Right lung (tissue), 10 donors: Measurements from ENCODE around the gene MRPL27. TPM values are rescaled to one million over a fixed set of nuclear protein-coding genes. Genes with fewer than 3 reads are reported as not detected.
"Not testable (repeated sequence)": the region's sequence is repeated elsewhere in the genome, so short reads cannot be mapped to it uniquely, and the experiment has no call there.

Experiments used
- DNase-seq, 2 donors: peaks; one replicate each; pipeline ENCODE4 v3.0.0-alpha.2; 2013
- long read RNA-seq, 8 donors: transcript quantifications; one replicate each; lab custom pipeline, GENCODE V29; 2026
- polyA plus RNA-seq, 5 donors: library from polyadenylated mRNA; unstranded; fragments of 120-200 nt; gene quantifications; one replicate each; pipeline versions ENCODE4 v1.2.1 to v1.2.3, GENCODE V29; 2013; ENCODE audit warnings: inconsistent platforms in 1 of 5, low replicate concordance in 1 of 5; ENCODE audit not compliant: insufficient read length in 5 of 5, insufficient read depth in 1 of 5

The MRPL27 gene
- 10 to 100 TPM; 48.3 to 67.2 (median 55.7) TPM for polyA plus RNA-seq
- long read RNA-seq, donor 1, transcript MRPL27-201 (4 exons, 716 nt): major isoform, 64 of 94 reads
- long read RNA-seq, donor 1, partial matches to known transcripts: 27 of 94 reads
- long read RNA-seq, donor 1, other reads (novel, unspliced or antisense): 0 of 94 reads
- long read RNA-seq, donor 2, transcript MRPL27-201 (4 exons, 716 nt): major isoform, 42 of 52 reads
- long read RNA-seq, donor 2, partial matches to known transcripts: 9 of 52 reads
- long read RNA-seq, donor 2, other reads (novel, unspliced or antisense): 0 of 52 reads
- long read RNA-seq, donor 3, transcript MRPL27-201 (4 exons, 716 nt): major isoform, 42 of 57 reads
- long read RNA-seq, donor 3, partial matches to known transcripts: 13 of 57 reads
- long read RNA-seq, donor 3, other reads (novel, unspliced or antisense): 0 of 57 reads
- long read RNA-seq, donor 4, transcript MRPL27-201 (4 exons, 716 nt): major isoform, 24 of 25 reads
- long read RNA-seq, donor 4, partial matches to known transcripts: 0 of 25 reads
- long read RNA-seq, donor 4, other reads (novel, unspliced or antisense): 0 of 25 reads
- long read RNA-seq, donor 5, transcript MRPL27-201 (4 exons, 716 nt): major isoform, 69 of 95 reads
- long read RNA-seq, donor 5, transcript MRPL27-202 (3 exons, 2,441 nt): minor isoform, 5 of 95 reads
- long read RNA-seq, donor 5, partial matches to known transcripts: 20 of 95 reads
- long read RNA-seq, donor 5, other reads (novel, unspliced or antisense): 0 of 95 reads
- long read RNA-seq, donor 6, transcript MRPL27-201 (4 exons, 716 nt): major isoform, 66 of 87 reads
- long read RNA-seq, donor 6, partial matches to known transcripts: 17 of 87 reads
- long read RNA-seq, donor 6, other reads (novel, unspliced or antisense): 0 of 87 reads
- long read RNA-seq, donor 7, transcript MRPL27-201 (4 exons, 716 nt): major isoform, 40 of 56 reads
- long read RNA-seq, donor 7, partial matches to known transcripts: 11 of 56 reads
- long read RNA-seq, donor 7, other reads (novel, unspliced or antisense): 0 of 56 reads
- long read RNA-seq, donor 8, transcript MRPL27-201 (4 exons, 716 nt): major isoform, 11 of 11 reads
- long read RNA-seq, donor 8, partial matches to known transcripts: 0 of 11 reads
- long read RNA-seq, donor 8, other reads (novel, unspliced or antisense): 0 of 11 reads

DNA sequence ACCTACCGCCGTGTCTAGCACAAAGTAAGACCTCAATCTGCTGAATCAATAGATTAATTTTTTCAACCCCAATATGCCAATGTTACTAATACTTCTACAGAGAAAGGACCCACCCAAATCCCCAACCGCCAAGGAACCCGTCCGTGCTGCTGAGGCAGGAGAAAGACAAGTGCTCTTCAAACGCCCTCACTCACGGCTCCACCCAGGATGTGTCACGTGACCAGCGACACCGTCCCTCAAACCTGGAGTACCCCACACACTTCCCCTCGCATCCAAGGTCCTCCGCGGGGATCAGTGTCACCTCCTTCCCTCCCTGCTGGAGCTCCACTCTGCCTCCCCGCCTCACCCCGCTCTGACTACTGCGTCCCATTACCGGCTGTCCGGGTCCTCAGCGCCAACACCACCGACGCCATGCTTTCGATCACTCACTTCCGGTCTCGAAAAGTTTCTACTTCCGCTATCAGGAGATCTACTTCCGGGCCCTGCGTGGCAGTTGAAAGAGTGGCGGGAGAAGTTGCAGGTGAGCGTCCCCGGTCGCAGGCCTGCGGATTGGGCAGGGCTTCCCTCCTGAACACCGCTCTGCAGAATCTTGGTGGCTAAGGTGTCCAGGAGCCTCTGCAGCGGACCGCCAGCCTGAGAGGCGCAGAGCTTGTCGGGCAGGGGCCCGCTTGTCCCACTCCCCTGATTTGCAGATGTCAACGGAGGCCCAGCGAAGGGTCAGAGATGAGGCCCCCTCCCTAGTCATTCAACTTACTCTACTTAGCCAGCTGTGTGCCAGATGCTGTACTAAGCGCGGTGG, at the start of gene MRPL27, which contains the start of gene EME1:
TSS of gene MRPL27 (minus strand) at position 427 of the 799 bp plus-strand sequence. CDS start at position 413, 14 bp downstream.
TSS of gene EME1 (plus strand) at position 472 of the 799 bp plus-strand sequence. CDS start 1,980 bp downstream, outside the sequence.
- DNase-seq: peak; percentile 92 to 94

GRCh38 chr17:50422738-50423137, 49.8 kb upstream of the MRPL27 start:
- no peak for DNase-seq

DNA sequence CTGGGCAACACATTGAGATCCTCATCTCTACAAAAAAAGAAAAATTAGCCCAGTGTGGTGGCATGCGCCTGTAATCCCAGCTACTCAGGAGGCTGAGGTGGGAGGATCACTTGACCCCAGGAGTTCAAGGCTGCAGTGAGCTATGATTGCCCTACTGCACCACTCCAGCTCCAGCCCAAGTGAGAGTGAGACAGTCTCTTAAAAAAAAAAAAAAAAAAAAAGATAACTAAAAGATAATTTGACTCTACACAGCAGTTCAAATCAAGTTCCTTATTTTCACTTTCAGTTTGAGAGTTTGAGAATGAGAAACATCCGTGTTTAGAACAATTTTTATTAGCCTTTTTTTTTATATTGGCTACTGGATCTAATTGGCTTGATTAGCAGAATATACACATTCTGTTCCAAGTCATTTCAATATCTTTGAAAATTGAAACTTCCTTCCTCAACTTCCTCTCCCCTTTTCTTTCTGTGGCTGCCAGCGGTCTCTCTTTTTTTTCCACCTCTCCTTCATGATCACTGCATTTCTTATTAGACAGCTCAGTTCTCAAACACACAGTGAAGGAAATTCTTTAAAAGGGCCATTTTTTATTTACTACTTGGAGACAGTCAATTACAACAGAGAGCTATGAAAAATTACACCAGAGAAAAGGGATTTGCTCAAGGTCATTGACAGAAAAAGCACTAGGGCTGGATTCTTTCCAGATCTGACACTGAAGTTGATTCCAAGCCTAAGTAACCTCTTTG, 48.5 kb upstream of the MRPL27 start:
- peak in 1 of 2 donors; percentile 27 for DNase-seq

- no peak for DNase-seq
Observed at GRCh38 chr17:50420419-50421112, 47.6 kb upstream of the MRPL27 start.

DNA sequence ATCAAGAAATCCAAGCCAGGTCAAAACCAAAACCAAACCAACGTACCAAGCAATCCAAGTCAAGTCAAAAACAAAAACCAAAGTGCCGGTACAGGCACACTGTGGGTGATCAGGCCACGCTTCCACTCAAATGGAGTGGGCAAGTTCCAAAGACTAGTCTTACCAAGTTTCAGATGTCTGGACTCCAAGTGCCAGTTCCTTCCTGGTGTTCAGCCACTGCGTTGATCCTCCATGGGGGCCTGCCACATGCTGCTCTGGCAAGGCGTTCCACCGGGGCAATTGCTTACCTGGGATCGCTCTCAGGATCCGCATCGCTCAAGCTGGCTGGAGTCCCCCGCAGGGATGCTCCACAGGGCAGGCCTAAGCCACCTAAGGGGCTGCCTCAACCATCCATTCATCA, 46.6 kb upstream of the MRPL27 start:
- DNase-seq: not testable (repeated sequence)

- DNase-seq: no peak
Observed at GRCh38 chr17:50414808-50415207, 41.8 kb upstream of the MRPL27 start.

DNA sequence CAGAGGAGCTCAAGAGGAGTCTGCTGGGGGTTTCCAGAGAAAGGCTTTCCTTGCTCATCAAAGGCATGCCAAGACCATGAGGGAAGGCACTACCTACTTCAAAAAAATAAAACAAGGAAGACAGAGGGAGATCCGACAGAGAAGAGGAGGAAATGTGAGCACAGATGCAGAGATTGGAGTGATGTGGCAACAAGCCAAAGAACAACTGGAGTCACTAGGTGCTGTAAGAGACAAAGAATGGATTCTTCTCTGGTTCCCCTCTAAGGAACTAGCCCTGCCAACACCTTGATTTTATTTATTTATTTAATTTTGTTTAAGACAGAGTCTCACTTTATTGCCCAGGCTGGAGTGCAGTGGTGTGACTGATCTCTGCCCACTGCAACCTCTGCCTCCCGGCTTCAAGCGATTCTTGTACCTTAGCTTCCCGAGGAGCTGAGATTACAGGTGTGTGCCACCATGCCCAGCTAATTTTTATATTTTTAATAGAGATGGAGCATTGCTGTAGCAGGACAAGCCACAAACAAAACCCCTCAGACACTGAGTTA, 39.3 kb upstream of the MRPL27 start:
- DNase-seq: no peak

DNA sequence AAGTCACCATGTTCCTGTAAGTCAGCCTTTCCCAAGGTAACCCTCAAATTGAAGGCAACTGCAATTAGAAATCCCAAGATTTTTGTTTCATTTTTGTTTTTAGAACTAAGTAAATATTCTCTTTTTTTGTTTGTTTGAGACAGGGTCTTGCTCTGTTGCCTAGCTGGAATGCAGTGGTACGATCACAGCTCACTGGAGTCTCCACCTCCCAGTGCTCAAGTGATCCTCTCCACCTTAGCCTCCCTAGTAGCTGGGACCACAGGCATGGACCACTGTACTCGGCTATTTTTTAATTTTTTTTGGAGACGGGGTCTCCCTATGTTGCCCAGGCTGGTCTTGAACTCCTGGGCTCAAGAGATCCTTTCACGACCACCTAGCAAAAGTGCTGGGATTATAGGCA, 34.9 kb upstream of the MRPL27 start:
- DNase-seq: no peak

DNA sequence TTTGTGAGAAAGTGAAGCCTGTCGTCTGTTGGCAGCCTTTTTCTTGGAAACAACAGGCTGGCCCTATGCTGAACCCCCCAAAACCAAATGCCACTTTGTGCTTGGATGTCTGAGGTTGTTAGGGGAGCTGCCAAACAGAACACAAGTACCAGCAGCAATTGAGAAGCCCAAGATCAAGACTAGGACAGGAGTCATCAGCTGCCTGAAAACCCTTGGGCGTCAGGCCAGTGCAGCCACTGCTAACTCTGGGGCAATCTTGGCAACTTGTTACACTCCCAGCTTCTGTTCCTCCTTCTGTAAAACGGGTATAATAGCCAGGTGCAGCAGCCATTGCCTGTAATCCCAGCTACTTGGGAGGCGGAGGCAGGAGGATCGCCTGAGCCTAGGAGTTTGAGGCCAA, 33.6 kb upstream of the MRPL27 start:
- no peak for DNase-seq

DNA sequence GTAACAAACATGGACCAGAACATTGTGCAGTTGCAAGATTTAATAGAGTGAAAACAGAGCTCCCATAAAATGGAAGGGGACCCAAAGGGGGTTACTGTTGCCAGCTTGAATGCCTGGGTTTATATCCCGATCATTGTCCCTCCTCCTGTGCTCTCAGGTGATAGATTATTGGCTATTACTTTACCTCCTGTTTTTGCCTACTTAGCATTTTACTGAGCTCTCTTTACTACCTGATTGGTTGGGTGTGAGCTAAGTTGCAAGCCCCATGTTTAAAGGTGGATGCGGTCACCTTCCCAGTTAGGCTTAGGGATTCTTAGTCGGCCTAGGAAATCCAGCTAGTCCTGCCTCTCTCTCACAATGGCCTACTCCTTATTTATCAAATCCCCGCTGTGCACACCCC, 32.4 kb upstream of the MRPL27 start:
- not testable (repeated sequence) for DNase-seq

DNA sequence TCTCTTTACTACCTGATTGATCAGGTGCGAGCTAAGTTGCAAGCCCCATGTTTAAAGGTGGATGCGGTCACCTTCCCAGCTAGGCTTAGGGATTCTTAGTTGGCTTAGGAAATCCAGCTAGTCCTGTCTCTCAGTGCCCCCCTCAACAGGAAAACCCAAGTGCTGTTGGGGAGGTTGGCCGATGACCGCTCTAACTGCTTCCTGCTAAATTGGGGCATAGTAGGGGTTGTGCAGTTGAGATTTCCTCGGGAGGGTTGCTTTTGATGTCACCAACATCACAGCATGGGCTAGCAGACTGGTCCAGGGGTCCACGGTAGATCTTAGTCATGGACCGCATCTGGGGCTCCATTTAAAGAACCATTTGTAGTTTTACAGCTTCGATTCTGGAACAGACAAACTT, 26.6 kb upstream of the MRPL27 start:
- not testable (repeated sequence) for DNase-seq

DNA sequence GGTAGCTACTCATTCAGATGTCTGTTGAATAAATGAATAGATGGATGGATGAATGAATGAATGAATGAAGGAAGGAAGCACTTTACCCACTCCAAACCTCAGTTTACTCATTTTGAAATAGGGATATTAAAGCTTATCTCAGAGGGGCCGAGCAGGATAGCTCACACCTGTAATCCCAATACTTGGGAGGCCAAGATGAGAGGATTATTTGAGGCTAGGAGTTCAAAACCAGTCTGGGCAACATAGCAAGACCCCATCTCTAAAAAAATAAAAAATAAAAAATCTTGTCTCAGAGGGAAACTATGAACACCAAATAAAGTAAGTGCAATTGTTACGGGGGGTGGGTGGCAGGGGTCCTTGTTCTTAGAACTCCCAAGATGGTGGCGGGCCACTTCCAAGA, 25.7 kb upstream of the MRPL27 start:
- DNase-seq: not testable (repeated sequence)

DNA sequence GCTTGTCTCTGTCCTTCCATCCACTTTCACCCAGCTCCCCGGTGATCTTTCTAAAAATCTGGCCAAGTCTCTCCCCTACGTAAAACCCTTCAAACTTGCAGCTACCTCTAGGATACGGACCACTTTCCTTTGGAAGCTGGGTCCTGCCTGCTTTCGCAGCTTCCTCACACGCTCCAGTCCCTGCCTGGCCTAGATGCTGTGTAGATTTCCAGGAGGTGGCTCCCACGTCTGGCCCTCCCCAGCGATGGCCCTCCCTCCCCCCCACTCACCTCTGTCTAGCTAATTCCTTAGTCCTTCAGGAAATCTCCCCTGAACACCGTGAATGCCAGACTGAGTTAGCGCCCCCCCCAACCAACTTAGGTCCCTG, 24.9 kb upstream of the MRPL27 start:
- no peak for DNase-seq

GRCh38 chr17:50397111-50397918, 24.3 kb upstream of the MRPL27 start, which contains the start of gene LRRC59:
Gene LRRC59 (minus strand): TSS chr17:50397523. CDS start chr17:50397317, 206 bp downstream.
- peak; percentile 86 to 87 for DNase-seq

DNA sequence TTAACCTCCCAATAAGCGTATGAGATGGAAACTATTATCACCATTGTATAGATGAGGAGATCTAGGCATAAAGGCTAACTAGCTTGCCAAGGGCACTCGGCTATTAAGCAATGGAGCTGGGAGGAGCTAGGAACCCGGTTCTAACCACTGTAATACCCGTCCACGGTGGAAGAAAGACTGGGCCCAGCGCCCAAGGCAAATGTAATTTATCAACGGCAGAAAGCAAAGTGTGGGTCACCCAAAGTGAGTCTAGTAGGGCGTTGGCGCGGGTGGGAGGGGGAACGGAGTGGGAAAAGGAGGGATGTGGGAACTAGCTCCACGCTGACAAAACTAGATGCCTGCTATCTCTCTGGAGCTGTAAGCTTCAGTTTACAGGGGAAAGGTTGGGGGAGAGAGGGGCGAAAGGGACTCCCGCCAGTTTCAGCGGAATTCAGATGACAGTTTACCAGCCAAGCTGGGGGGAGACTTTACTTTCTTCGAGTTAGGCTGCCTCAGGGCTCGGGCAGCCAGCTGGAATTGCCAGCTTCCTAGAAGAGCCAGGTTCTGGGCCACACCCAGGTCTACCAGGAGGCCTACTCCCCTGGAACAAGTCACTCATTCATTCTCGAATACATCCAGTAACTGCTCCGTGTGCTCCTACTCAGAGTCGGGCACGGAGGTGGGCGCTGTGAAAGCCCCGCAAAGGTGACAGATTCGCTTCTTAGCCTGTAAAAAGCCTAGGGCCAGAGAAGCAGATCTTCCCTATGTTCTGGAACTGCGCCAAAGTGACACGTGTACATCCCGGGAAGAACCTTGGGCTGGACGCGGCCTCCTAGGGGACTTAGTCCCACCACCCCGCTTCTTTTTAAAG, 23.5 kb upstream of the MRPL27 start:
- DNase-seq: peak; percentile 26 to 27

DNA sequence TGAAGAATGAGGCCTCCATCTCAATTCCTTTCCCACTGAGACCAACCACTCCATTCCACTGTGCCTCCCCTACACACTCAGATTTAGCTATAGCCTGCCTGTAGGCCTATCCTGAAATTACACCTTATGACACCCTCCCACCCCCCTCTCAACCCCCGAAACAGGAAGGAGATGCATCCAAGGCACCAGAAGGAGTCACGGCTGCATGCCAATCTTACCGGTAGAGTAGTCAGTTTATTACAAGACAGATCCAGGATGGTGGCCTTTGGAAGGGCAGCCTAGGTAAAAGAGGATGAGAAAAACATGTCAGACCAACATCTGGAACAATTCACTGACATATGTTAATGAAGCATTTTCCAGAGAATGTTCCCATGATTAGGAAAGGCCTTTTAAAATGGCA, 21.7 kb upstream of the MRPL27 start:
- DNase-seq: no peak

- DNase-seq: no peak
Observed at GRCh38 chr17:50393700-50394099, 20.7 kb upstream of the MRPL27 start.
